Neural cell (in vitro differentiated cells): ENCODE results near the gene RTL1. TPM values are rescaled to one million over a fixed set of nuclear protein-coding genes. Genes with fewer than 3 reads are reported as not detected.

Experiments used
- H2AFZ ChIP-seq: fragments of 200-600, 300-800 bp; sonication (generic), shearing (Covaris generic); 2 replicates; pipeline ENCODE4 v1.6.0; 2014; ENCODE audit warnings: low read depth, mild to moderate bottlenecking, antibody characterized with exemption, low read length, moderate library complexity
- H3F3A ChIP-seq: fragments of 200-600 bp; shearing (Covaris generic); 2 replicates; pipeline ENCODE4 v1.6.1; 2016; ENCODE audit warnings: mild to moderate bottlenecking, moderate library complexity, mixed read lengths, antibody characterized with exemption, low read length; ENCODE audit not compliant: insufficient read depth, poor library complexity, severe bottlenecking
- H3K27ac ChIP-seq: fragments of 200-600, 300-800 bp; sonication (generic), shearing (Covaris generic); 2 replicates; pipeline ENCODE4 v1.5.1; 2014; ENCODE audit warnings: mild to moderate bottlenecking, low read length, moderate library complexity
- H3K27me3 ChIP-seq: fragments of 300-800, 200-600 bp; sonication (generic), shearing (Covaris generic); 2 replicates; pipeline ENCODE4 v1.6.0; 2014; ENCODE audit warnings: mild to moderate bottlenecking, low read depth, low read length, moderate library complexity; ENCODE audit not compliant: insufficient read depth
- H3K36me3 ChIP-seq: fragments of 300-800, 200-600 bp; sonication (generic), shearing (Covaris generic); 2 replicates; pipeline ENCODE4 v1.5.1; 2014; ENCODE audit warnings: mild to moderate bottlenecking, antibody characterized with exemption, low read length, moderate library complexity; ENCODE audit not compliant: insufficient read depth
- H3K4me2 ChIP-seq: fragments of 300-800, 200-600 bp; sonication (generic), shearing (Covaris generic); 2 replicates; pipeline ENCODE4 v1.6.0; 2014; ENCODE audit warnings: mild to moderate bottlenecking, low read length
- H3K4me3 ChIP-seq: fragments of 300-800, 200-600 bp; sonication (generic), shearing (Covaris generic); 2 replicates; pipeline ENCODE4 v1.5.1; 2014; ENCODE audit warnings: mild to moderate bottlenecking, low read length, moderate library complexity
- H3K79me2 ChIP-seq: fragments of 200-600 bp; shearing (Covaris generic); replicated peaks from 2 replicates; pipeline ENCODE4 v1.6.0; 2014; ENCODE audit warnings: mild to moderate bottlenecking, low read length, moderate library complexity; ENCODE audit not compliant: insufficient read depth
- H3K9ac ChIP-seq: fragments of 300-800, 200-600 bp; sonication (generic), shearing (Covaris generic); 2 replicates; pipeline ENCODE4 v1.6.1; 2016; ENCODE audit warnings: mild to moderate bottlenecking, low read length, mixed read lengths
- H3K9me2 ChIP-seq: fragments of 200-600 bp; shearing (Covaris generic); 2 replicates; pipeline ENCODE4 v1.6.1; 2016; ENCODE audit warnings: mild to moderate bottlenecking, low read length, mixed read lengths; ENCODE audit not compliant: insufficient read depth
- H3K9me3 ChIP-seq: fragments of 200-600, 300-800 bp; sonication (generic), shearing (Covaris generic); 2 replicates; pipeline ENCODE4 v1.6.1; 2016; ENCODE audit warnings: mild to moderate bottlenecking, mixed run types, low read length, moderate library complexity, mixed read lengths
- H4K20me1 ChIP-seq: fragments of 200-600 bp; shearing (Covaris generic); 2 replicates; pipeline ENCODE4 v1.6.1; 2016; ENCODE audit warnings: mild to moderate bottlenecking, mixed run types; ENCODE audit not compliant: insufficient read depth
- CTCF ChIP-seq: fragments of 450-650 bp; IDR thresholded peaks from 2 replicates; pipeline ENCODE4 v1.5.1; 2014; ENCODE audit warnings: antibody characterized with exemption, mild to moderate bottlenecking, moderate library complexity; ENCODE audit not compliant: poor library complexity, severe bottlenecking
- EP300 ChIP-seq: fragments of 450-650 bp; conservative IDR thresholded peaks from 2 replicates; pipeline ENCODE4 v1.6.1; 2014; ENCODE audit warnings: antibody characterized with exemption, mild to moderate bottlenecking, moderate library complexity; ENCODE audit not compliant: poor library complexity, severe bottlenecking
- EZH2 ChIP-seq: fragments of 200-600, 300-800 bp; shearing (Covaris generic), sonication (generic); IDR thresholded peaks from 2 replicates; pipeline ENCODE4 v1.6.1; 2014; ENCODE audit warnings: antibody characterized with exemption, low read length, borderline replicate concordance, mild to moderate bottlenecking; ENCODE audit not compliant: insufficient read depth, poor library complexity, severe bottlenecking
- MXI1 ChIP-seq: fragments of 450-650 bp; conservative IDR thresholded peaks from 2 replicates; pipeline ENCODE4 v1.6.1; 2014; ENCODE audit warnings: antibody characterized with exemption, mild to moderate bottlenecking; ENCODE audit not compliant: poor library complexity, severe bottlenecking
- POLR2AphosphoS5 ChIP-seq: IDR thresholded peaks from 2 replicates; pipeline ENCODE4 v1.6.1; 2012
- RAD21 ChIP-seq: fragments of 450-650 bp; conservative IDR thresholded peaks from 2 replicates; pipeline ENCODE4 v1.6.1; 2014; ENCODE audit warnings: antibody characterized with exemption, mild to moderate bottlenecking, moderate library complexity
- REST ChIP-seq: IDR thresholded peaks from 2 replicates; pipeline ENCODE4 v1.6.1; 2012; ENCODE audit warnings: borderline replicate concordance
- SMC3 ChIP-seq: fragments of 450-650 bp; conservative IDR thresholded peaks from 2 replicates; pipeline ENCODE4 v1.6.1; 2014; ENCODE audit warnings: antibody characterized with exemption, mild to moderate bottlenecking, moderate library complexity; ENCODE audit not compliant: poor library complexity
- TAF1 ChIP-seq: IDR thresholded peaks from 2 replicates; pipeline ENCODE4 v1.6.1; 2012; ENCODE audit warnings: low read depth
- polyA plus RNA-seq: library from polyadenylated mRNA; depleted of rRNA; stranded (reverse); fragments of >200 nt; gene quantifications from 2 replicates; pipeline ENCODE4 v1.2.3, GENCODE V29; 2014

The RTL1 gene
- polyA plus RNA-seq, 1 donor from 2014 or later: not detected

- Histone ChIP-seq H3K79me2 (no peaks in the 10 kb centered on the region), H3K27me3 (no peaks in the 10 kb centered on the region), H4K20me1 (no peaks in the 10 kb centered on the region), H3F3A (no peaks in the 10 kb centered on the region), H2AFZ (no peak overlapping the region), H3K27ac (no peak overlapping the region), H3K9ac (no peak overlapping the region), H3K4me3 (no peak overlapping the region), H3K4me2 (no peak overlapping the region), H3K9me3 (no peaks in the 10 kb centered on the region), H3K36me3 (no peaks in the 10 kb centered on the region), H3K9me2 (no peaks in the 10 kb centered on the region)
- TF ChIP-seq SMC3 (no peak), POLR2AphosphoS5 (no peak), EP300 (no peak), MXI1 (no peak), TAF1 (no peak), REST (no peak), RAD21 (no peak), CTCF (no peak), EZH2 (no peak)
Measured at GRCh38 chr14:100850841-100851585, 52.5 kb downstream of the RTL1 start.

- Histone ChIP-seq H4K20me1 (no peaks in the 10 kb centered on the region), H3K9ac (no peak overlapping the region), H3K27me3 (no peaks in the 10 kb centered on the region), H3K79me2 (no peaks in the 10 kb centered on the region), H3K9me2 (no peaks in the 10 kb centered on the region), H3K9me3 (no peaks in the 10 kb centered on the region), H3K27ac (no peak overlapping the region), H3K4me3 (no peak overlapping the region), H3K36me3 (no peaks in the 10 kb centered on the region), H2AFZ (no peak overlapping the region), H3F3A (no peaks in the 10 kb centered on the region), H3K4me2 (no peak overlapping the region)
- no peak for TF ChIP-seq SMC3
- TF ChIP-seq POLR2AphosphoS5: no peak
- TF ChIP-seq EP300: no peak
Measured at GRCh38 chr14:100849115-100849781, 54.3 kb downstream of the RTL1 start.
